Endometrial microvascular endothelial cells (primary cell): ENCODE data around the gene STXBP6. TPM values are rescaled to one million over a fixed set of nuclear protein-coding genes. Genes with fewer than 3 reads are reported as not detected.

Experiments
- in situ Hi-C: cut with HindIII; loops from 2 replicates; pipeline ENCODE4 v1.10.0; 2017; ENCODE audit warnings: low sequenced_read_pairs, low pct_unique_long_range_greater_than_20kb; ENCODE audit errors: inconsistent ontology term
- total RNA-seq: library from RNA; depleted of rRNA; stranded (reverse); fragments of >200 nt; gene quantifications from one replicate; pipeline ENCODE4 v1.2.3, GENCODE V29; 2015; ENCODE audit errors: inconsistent ontology term

Gene STXBP6
- total RNA-seq, 1 donor from 2014 or later: not detected

DNA sequence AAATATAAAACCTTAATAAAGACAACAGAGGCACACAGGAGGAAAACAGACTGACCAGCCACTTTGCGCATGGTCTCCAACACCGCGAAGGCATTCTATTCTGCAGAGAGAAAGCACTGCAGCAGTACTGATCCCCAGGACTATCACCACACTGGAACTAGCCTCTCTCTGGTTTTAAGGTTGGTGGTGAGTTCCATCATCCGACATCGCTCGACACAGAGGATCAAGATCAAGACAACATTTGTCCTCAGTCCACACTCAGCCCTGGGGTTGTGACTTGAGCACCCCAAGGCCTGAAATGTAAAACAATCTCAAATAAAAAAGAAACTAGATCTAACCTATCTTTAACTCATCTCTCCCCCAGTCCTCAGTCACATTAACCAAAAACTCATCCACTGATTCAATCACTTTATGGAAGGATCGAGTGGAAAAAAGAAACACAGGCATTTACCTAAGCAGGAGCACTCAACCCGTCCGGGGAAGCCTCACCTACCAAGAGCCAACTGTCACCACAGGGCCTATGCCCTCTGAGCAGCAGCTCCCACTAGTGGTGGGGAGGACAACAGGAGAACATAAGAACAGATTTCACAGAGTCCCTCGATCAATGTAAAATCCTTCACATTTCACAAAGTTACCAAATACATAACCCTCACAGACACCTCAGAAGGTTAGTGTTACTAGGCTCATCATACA lies 17.7 kb downstream of the STXBP6 start:
- in situ Hi-C loops: no loop called here

DNA sequence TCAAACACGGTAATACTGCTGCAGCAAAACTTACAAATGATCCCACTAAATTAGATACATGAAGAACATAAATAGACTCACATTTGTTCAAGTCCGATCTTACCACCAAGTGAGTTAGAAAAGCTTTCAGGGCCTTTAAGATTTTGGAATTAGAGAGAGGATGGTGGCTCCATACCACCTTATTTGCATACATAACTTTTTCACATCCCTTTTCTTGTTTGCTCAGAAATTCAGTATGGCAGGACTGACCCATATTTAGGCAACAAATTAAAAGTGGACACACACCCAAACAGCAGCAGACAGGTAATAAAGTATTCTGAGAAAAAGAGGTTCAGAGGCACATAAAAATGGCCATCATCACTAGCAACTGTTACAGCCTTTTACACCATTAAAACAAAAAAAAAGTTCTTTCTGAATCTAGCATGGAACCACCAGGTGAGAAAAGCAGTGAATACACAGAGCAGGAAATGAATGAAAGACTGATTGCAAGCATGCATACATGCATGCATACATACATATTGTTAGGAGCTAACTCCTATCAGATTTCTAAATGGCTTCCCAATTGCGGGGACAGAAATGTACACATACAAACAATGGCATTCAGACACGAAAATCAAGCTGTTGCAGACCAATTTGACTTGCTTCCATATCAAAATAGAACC lies 23.3 kb downstream of the STXBP6 start:
- in situ Hi-C loops: no loop called here

DNA sequence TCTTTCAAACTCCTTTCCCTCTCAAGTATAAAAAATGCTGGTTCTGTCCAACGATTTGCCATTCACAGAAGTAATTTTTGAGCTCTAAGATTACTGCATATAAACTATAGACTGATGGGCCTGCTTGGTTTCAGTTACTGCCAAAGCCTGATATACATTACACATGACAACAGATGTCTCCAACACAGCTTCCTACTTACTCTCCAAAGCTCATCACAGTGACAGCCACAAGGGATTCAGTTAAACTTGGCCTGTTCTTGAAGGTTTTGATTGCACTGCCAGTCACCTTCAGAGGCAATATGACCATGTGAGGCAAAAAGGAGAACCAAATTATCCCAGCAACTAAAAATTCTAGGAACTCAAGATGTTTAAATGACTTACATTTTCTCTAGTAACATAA lies 30.1 kb downstream of the STXBP6 start:
- in situ Hi-C loops: no loop called here

DNA sequence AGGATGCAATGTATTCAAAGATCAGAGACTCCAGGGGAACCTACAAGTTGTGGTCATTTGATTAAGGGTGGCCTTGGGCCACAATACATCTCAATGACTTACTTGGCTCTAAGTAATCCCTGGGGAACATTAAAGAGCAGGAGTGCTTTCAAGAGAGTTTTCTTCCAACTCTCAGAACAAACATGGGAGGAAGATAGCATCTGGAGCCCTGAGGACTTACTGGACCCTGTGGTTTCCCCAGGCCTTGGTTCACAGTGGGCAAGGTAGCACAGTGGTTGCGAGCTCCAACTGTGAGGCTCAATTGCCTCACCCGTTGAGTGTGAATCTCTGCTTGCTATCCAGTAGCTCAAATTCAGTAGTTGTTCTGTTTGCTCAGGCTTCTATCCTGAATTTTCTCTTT lies 32.4 kb downstream of the STXBP6 start:
- in situ Hi-C loops: no loop called here

DNA sequence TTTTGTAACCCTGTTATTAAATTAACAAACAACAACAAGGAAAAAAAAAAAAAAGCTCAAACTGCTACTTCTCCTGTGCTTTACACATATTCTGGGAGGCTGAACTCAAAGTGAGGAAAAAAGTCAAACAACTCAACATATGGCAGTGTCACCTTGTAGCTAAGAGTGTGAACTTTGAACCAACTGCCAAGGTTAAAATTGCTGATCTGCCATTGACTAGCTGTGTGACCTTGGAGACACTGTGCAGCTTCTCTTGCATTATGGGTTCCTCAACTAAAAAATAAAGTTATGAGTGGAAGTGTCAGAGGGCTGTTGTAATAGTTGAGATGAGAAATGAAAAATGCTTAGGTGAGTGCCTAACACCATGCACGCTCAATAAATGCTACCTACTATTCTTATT lies 34.2 kb downstream of the STXBP6 start:
- in situ Hi-C loops: no loop called here

DNA sequence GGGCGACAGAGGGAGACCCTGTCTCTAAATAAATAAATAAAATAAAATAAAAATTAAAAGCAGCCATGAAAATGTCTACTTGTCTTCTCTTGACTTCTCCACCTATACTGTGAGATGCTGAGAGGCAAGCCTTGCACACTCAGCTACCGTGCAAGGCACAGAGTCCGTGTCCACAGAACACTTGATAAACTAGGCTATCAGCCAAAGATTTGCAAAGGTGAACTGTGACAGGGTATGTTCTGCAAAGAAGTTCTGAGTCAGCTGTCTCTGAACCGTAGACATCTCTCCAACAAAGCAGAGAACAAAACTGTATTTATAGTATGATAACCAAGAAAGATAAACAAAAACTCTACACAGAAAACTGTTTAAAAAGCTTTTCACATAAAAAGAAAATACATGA lies 35.5 kb downstream of the STXBP6 start:
- in situ Hi-C loops: no loop called here

DNA sequence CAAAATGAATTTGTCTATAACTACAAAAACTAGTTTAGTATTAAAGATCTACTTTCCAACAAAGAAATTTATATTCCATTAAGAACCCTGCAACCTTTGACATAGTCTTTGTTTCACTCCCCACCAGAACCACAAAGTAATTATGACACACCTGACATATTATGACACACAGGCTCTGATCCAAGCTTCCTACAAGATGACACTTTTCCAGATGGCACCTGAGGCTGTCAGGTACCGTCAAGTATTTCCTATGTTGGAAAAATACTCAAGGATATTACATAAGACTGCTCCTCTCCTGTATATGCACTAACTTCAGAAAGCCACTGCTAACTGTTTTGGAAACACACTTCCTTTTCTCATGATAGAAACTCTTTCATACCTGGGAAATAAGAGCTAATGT lies 38.9 kb downstream of the STXBP6 start:
- in situ Hi-C loops: no loop called here

DNA sequence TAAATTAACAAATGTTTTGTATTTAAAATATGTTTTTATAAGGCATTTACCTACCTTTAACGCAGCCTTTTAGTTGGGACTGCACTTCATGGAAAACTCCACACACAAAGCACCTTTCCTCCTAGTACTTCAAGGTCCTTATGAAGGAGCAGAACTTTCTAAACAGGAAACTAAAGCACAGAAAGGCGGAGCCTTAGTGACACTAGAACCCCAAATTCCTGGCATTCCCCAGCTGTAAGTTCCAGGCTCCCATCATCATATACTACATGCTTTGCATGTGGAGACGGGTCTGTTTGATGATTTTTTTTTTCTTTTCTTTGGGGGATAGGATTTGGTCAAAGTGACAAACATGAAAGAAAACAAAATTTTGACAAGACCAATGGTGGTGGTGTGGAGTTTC lies 39.5 kb downstream of the STXBP6 start:
- in situ Hi-C loops: no loop called here

DNA sequence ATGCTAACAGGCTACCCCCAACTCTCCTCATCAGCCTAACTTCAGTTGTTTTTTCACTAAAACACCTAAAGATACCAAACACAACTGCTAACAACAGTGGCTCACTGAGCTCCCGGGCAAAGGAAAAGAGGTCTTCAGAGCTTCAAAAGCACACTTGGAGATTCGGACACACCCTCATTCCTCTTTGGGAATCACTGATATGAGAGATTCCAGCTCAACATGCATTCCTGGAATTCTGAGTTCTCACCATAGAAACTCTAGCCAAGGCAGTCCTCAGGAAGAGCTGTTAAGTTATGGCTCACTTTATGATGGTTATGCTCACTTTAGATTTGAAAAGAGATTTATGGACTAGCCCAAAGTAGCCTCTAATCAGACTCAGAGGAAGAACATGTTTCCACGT lies 40.1 kb downstream of the STXBP6 start:
- in situ Hi-C loops: no loop called here

DNA sequence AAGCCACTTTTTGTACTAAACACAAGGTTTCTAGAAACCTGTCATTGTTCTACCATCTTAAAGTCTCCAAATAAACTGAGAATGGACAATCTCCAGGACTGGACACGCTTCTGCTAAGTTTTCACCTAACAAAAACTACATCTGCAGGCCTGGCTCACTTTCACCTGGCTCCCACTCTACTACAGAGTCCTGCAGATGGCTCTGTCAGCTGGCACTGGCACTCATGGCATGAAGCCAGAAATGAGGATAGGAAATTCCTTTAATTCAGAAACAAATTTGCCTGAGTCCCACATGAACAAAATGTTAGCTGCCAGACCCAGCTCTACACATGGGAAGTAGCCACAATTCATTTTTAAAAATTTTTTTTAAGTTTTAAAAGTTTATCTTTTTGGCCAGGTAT lies 42.1 kb downstream of the STXBP6 start:
- in situ Hi-C loops: no loop called here

DNA sequence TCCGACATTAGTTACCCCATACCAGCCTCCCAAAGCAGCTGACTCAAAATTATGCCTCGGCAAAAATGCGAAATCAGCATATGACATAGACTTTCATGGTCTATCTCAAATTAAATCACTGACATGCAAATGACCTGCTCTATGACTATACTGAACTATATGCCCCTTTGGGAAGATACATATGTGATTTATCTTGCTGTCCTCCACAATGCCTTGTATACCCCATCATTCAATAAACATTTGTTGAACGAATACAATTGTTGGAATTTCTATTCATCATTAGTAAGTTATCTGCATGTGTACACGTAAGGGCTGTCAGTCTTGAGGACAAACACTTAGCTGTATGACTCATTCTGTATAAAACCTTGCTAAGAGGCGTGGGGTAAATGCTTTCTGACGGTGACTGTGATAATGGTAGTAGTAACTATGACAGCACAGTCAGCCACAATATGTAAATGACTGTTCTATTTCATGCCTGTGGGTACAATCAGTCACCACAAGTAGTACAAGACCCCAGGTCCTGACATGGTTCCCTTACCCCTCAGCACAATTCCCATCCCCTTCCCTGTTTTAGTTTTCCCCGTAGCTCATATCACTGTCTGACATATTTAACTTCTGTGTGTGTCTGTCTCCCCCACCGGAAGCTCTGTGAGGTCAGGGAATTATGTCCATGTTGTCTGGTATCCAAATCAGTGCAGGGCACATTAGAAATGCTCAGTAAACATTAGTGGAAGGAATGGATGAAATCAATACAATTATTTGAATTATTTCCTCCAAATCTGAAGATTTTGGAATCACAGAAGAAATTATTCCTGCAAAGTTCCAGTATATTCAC lies 42.8 kb downstream of the STXBP6 start:
- in situ Hi-C loops: no loop called here

DNA sequence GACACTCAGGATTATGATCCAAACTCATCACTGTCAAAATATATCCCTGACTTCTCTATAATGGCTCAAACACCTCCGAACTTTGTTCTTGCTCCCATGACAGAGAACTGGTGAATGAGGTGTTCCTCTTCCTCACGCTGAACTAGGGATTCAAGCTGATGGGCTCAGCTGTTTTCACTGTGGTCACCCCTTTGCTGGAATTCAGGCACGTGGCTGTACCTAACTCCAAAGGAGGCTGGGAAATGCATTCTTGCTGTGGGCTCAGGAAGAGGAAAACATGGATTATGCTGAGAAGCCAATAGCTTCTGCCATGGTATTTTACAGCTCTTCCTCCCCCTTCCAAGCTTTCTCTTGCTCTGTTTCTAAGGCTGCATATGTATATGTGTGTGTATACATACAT lies 43.9 kb downstream of the STXBP6 start:
- in situ Hi-C loops: no loop called here

DNA sequence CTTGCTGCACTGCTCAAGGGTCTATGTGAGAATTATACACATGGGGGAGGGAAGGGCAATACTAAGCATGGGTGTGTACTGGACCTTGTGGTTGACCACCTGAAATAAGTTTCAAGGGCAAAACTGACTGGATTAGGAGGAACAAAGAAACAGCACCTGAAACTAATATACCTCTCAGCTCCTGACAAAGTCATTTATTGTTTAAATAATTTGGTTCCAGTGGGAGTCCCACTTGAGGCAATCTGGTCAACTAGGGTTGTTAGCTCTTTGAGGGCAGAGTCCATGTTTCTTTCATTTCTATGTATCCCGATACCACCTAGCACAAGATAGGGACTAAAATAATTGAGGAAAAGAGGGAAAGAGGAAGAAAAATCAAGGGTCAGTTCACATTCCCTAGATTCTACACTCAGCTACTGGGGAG lies 45.5 kb downstream of the STXBP6 start:
- in situ Hi-C loops: no loop called here

DNA sequence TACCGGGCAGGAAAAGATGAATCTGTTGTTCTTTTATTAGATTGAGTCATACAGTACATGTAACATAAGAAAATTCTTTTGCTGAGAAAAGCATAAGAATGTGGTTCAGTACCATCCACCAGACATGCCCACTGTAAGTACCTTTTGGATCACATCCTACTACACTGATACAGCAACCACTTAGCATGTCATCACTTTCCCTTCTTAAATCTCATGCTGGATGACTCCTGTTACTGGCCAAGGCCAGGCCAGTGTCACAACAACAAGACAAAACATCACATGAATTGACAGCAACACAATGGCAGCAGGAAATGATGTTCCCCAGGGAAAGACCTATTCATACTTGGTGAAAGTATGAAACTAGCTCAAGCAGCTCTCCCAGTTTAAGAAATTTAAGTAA lies 46.4 kb downstream of the STXBP6 start:
- in situ Hi-C loops: no loop called here

DNA sequence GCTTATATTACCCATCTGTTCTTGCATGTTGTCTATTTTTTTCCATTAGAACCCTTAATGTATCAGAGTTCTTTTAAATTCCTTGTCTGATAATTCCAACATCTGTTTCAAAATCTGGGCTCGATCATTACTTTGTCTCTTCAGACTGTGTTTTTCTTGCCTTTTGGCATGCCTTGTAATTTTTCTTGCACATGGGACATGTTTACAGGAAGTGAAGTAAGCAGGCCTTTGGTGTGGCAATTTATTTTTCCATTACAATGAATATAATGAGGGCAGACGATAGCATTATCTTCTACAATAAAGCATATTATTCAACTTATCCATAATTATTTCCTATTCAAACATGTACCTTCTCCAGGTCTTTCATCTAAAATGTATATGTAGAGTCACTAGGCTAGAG lies 48.3 kb downstream of the STXBP6 start:
- in situ Hi-C loops: no loop called here

DNA sequence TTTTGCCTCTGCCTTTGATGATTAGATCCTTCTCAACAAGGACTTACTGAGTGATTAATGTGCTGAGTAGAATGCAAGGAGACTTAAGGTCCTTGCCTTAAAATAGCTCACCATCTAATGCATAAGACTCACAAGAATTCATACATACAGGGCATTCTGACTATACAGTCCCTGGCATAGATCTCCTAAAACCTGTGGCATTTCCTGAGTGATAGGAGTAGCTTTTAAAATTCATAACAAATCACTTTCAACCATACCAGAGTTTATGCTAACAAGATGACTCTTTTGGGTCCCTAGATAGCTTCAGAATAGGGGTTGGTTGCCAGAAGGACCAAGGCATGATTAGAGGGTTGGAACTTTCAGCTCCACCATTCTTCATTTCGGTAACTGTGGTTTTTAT lies 48.8 kb downstream of the STXBP6 start:
- in situ Hi-C loops: no loop called here

DNA sequence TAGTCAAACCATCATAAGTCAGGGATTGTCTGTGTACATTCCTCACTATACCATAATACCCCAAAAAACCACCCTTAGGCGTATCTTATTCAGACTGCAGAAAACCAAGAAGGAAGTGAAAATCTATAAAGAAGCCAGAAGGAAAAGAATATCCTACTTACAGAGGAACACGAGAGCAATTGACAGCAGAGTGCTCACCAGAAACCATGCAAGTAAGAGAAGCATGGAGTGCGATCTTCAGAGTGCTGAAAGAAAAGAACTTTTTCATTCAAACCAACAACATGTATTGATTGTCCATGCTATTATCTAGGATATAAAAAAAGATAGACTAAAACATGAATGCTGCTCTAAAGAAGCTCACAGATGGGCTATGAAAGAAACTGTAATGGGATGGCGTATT lies 50.8 kb downstream of the STXBP6 start:
- in situ Hi-C loops: no loop called here

DNA sequence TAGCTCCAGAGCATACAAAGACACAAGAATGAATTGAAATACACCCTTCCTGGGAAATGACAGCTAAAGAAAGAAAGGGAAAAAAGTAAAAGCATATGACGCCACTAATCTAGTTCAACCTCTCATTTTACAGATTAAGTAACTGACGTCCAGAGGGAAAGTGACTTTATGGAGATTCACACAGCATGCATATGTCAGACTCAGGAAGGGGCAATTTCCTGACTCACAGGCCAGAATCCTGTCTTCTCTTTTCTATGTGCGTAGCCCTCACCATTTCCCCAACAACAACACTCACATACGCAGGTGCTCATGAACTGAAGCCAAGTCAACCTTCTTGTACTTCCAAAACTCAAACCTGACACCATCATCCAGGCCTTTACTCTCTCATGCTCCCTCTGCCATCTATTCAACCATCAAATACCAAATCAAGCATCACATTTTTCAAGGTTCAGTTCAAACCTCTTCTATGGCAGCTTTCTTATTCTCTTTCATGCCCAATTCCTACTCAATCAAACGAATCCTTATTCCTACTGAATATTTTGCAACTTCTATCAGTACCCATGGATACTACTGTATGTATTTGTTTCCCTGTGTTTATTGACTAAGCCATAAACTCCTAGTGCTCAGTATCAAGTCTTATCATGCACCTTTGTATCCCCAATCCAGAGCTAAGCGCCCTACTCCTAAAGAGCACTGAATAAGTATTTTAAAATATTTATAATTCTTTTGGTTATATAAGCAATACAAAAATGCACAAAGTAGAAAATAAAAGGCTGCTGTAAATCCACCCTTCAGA lies 52.8 kb downstream of the STXBP6 start:
- in situ Hi-C loops: no loop called here

DNA sequence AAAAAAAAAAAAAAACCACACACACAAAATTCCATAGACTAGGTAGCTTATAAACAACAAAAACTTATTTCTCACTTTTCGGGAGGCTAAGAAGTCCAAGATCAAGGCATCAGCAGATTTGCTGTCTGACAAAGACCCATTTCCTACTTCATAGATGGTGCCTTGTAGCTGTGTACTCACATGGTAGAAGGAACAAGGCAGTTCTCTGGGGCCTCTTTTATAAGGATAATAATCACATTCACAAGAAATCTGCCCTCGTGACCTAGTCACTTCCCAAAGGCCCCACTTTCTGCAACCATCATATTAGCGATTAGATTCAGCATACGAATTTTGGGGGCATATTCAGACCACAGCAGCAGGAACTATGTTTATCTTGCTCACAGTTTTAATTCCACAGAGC lies 54.9 kb downstream of the STXBP6 start:
- in situ Hi-C loops: no loop called here
